Stimulated activated CD4-positive, alpha-beta T cell treated with anti-CD3 and anti-CD28 coated beads, Interleukin-15, amount 100 ng/mL, for 48 hours (primary cell): ENCODE data around the gene TTLL5.

ENCODE experiments used
- DNase-seq, 2 donors: peaks; one replicate each; pipeline ENCODE4 v3.0.0-alpha.2; 2020; ENCODE audit warnings: low read depth in 2 of 2

The TTLL5 gene

DNA sequence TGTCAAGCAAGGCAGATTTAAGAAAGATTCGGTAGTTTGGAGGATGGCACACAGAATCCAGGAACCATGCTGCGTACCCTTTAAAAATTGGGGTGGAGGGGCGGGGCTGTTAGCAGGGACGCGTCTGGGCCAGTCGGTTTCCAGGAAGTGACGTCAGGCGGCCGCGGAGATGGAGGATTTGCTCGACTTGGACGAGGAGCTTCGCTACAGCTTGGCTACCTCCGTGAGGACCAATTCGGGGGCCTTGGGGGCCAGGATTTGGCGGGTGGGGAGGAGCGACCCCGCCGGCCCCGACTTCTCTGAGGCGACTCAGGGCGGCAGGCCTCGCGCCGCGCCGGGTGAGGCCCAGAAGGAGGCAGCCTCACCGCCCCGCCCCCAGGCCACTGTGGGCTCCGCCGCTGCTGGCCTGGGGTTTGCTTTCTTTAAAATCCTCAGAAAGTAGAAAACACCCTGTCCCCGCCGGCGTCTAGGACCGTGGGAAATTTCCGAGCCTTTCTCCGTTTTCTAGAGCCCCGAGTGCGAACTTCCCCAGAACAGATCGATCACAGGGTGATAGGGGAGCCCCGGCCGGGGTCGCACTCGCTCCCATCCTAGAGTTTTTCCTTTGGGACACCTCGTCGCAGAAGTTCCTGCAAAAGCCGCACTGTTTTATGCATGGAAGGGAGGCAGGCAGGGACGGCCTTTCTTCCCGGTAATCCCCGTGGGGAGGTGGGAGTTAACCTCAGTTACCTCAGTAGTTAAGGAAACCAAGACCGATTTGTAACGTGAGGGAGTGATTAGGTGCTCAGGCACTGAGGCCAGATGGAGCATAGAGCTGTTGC lies 324.8 kb downstream of the TTLL5 start, which contains the start of gene IFT43:
TSS of gene IFT43 (plus strand) at position 146 of the 821 bp plus-strand sequence. CDS start at position 170, 24 bp downstream.
- peak; percentile 83 to 87 for DNase-seq

DNA sequence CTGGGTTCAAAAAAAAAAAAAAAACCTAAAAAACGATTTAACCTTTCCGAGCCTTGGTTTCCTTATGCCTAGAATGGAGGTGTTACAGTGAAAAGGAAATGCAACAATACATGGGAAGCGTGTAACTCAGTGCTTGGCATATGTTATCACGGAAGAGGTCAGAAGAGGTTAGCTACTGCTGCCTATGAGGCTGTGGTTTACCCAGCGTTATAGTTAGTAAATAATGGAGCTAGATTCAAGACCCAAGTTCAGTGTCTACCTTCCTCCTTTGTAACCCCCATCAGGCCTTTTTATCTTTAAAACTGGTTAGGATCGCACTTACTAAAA lies 325.4 kb downstream of the TTLL5 start:
- DNase-seq: no peak

DNA sequence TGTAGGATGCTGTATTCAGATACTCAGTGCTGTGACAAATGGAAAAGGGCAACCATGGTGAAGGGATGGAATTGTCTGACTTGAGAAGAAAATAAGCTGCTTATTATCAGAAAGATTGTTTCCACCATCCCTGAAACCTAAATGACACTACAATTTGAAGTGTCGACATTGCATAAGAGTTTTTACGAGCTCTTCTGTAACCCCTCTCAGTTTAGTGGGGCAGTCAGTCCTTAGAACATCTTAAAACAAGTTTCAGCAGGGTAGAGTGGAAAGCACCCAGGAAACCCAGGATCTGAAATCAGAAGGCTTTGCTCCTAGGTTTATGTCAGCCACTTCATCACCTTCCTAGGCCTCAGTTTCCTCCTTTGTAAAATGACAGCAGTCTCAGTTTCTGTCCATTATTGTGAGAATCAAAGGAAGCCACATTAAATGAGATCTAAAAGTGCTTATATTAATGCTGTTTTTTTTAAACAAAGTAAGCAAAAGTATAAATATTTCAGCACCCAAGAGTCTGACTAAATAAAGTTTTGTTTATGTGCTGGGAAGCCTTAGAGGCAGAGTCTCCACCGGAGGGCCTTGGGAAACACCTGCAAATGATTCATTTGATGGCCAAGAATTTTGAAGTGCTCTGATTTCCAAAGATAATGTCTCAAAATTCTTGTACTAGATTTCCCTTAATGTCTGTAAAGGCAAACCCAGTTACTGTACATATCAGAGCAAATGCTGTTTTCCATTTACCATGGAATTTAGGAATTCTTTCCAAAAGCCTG lies 326.3 kb downstream of the TTLL5 start:
- no peak for DNase-seq

DNA sequence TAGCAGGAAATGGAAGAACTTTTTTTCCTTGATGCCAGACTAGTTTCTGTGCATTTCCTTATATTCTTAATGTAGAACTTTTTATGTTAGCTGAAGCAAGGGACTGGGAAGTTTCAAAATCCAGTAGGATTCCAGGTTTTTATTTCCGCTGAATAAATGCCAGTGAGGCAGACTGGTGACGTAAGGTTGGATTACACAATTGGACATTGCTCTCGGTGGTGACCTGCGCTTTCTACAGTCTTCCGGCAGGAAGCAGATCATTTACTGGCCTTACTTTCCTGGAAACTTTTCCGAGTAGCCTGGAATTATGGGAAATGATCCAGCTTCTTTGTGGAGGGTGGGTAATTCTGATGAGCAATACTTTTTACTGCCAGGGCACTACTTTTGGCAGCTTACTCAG lies 328.1 kb downstream of the TTLL5 start:
- DNase-seq: no peak

DNA sequence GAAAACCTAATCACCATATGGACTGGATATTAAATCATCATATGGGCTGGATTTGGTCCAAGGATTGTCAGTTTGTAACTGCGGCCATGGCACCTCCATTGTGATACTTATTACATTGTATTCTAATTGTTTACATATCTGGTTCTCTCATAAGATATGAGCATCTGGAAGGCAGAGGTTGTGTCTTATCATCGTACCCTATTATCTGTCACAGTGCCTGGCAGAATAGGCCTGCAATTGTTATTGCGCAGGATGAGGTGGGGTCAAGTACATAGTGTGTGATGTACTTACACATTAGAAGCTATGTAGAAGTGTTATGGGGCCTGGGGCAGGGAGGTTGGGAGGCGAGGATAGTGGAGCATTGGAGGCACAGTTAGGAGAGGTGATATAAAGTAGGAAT lies 329.3 kb downstream of the TTLL5 start:
- DNase-seq: no peak

DNA sequence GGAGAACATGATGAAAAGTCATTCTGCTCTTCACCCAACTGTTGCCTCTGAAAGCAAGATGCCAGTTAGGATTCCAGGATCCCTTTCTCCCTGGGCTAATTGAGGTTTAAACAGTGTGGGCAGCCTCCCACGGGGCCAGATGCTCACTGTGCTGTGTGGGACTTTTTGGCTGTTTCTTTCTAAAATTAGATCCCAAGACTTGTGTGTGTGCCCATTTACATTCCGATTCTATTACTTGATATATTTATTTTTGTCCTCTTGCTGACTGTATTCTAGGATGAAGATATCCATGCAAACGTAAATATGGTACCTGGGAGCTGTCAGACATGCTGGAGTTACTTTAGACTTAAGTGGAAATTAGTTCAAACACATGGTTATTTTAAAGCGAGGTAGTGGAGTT lies 330.7 kb downstream of the TTLL5 start:
- DNase-seq: no peak

DNA sequence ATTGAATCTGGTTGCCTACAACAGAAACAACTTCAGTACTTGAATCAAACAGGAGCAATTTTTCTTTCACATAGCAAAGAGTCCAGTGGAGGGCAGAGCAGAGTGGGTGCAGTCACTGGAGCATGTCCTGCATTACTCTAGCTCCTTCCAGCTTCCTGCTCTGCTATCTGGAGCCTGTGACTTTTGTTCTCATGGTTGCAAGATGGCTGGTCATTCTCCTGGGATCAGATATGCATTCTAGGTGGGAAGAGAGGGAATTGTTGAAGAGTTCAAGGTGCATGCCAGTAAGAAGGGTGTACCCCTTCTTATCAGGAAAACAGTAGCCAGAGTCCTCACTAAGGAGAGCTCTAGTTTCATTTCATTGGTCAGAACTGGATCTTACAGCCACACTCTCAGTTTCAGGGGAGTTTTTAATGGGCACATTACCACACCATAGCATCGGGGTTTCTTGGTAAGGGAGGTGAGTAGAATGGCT lies 332.6 kb downstream of the TTLL5 start:
- DNase-seq: no peak

DNA sequence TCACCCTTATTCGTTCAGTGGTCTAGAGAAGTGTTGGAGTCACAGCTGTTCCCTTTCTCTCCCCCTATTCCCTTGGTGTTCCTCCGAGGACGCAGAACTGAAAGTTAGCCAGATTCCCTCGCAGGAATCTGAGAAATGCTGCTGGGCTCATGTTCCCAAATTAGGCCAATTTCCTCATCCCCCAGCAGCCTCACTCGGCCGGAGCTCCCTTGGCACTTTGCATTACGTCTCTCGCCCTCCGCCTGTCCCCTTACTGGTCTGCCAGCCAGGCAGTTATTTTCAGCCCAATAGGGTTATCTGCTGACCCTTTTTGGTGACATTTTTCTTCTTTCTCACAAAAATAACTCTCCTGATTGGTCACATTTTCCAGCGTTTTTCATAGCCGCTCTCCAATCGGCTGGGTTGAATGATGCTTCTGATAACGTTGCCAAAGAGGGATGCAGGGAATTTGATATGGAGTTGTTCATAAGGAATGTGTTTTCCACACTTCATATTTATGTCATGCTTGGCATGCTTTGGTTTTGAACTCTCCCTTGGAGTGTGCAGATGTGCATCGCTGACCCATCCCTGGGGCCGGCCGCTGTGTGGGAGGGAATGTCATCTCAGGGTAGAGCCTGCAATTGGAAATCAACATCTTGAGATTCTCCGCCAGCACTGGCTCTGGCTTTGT lies 334.5 kb downstream of the TTLL5 start:
- DNase-seq: no peak

DNA sequence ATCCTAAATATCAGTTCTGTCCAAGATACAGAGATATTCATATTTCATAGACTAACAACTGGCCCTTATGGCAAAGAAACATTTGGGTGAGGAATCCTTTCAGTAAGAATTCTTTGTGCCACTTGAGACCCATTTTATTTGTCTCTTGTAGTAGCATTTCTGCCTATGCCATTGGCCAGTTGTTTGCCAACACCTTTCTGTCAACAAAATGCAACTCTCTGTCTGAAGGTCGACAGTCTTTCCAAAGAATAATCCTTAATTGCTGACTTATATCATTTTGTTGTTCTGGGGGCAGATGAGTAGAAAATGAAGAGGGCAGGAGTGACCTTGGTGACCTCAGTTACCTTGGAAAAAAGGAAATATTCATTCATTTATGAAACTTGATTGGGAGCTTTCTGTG lies 335.4 kb downstream of the TTLL5 start:
- DNase-seq: no peak

DNA sequence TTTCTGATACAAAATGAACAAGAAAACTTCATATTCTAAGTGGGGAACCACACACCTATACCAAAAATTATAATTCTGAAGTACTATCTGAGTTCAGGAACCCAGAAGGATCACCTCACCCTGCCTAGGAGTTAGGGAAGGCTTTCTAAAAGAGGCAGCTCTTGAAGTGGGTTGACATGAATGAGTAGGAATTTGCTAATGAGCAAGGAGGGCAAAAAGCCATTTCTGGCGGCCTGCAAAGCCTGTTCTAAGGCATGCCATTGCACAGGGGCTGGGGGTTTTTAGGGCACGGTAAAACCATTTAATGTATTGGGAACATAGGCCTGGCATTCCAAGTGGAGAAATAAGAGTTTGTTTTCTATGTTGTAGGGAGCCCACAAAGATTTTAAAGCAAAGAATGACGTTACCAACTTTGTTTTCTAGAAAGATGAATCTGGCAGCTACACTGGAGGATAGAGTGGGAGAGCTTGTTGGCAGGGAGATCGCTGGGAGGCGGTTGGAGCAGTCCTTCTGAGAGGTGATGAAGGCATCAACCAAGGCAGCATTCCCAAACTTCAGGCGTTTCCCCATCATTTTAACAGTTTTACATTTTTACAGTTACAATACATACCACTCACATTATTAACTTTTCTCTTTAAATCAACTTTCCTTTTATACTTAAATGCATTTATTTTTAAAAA lies 338.6 kb downstream of the TTLL5 start:
- DNase-seq: no peak

DNA sequence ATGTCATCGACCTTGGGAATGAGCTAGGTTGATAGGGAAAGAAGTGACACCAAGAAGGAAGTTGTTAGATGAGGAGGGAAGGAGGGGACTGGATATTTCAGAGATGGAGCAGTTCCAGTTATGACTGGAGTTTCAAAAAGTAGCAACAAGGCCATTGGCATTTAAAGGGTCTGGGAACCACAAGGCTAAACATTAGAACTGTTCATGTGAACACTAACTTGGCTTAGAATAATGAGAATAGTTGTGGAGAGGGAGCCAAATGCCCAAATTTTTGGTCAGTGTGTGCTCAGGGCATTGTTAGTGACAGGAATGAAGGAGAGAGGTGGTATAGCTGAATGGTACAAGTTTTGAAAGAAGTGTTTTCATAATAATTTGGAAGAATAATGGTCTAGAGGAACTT lies 341.3 kb downstream of the TTLL5 start:
- DNase-seq: no peak
